Stimulated activated CD8-positive, alpha-beta memory T cell treated with anti-CD3 and anti-CD28 coated beads, Interleukin-4, amount 100 ng/mL, for 48 hours (primary cell): Measurements from ENCODE around the gene MNT.

Experiments
- DNase-seq: peaks from one replicate; pipeline ENCODE4 v3.0.0-alpha.2; 2020

MNT gene

GRCh38 chr17:2414446-2415064 is 13.7 kb upstream of the MNT start:
- DNase-seq = no peak

GRCh38 chr17:2412561-2413021 is 11.7 kb upstream of the MNT start:
- no peak for DNase-seq

DNA sequence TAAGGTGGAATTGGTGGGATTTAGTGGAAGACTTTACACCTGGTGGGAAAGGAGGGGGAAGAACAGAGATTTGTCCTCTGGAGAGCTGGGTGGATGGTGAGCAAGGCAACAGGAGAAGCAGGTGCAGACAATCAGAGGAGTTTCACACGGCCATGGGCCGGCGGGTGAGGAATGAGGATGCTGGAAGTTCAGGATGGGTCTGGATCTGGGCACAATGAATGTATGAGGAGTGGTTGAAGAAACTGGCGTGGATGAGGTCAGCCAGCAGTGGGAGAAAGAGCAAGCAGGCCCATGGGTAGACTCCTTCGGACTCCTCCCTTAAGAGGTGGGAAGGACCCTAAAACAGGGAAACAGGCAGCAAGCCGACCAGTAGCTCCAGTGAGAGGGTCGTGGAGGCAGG is 10.1 kb upstream of the MNT start:
- no peak for DNase-seq

DNA sequence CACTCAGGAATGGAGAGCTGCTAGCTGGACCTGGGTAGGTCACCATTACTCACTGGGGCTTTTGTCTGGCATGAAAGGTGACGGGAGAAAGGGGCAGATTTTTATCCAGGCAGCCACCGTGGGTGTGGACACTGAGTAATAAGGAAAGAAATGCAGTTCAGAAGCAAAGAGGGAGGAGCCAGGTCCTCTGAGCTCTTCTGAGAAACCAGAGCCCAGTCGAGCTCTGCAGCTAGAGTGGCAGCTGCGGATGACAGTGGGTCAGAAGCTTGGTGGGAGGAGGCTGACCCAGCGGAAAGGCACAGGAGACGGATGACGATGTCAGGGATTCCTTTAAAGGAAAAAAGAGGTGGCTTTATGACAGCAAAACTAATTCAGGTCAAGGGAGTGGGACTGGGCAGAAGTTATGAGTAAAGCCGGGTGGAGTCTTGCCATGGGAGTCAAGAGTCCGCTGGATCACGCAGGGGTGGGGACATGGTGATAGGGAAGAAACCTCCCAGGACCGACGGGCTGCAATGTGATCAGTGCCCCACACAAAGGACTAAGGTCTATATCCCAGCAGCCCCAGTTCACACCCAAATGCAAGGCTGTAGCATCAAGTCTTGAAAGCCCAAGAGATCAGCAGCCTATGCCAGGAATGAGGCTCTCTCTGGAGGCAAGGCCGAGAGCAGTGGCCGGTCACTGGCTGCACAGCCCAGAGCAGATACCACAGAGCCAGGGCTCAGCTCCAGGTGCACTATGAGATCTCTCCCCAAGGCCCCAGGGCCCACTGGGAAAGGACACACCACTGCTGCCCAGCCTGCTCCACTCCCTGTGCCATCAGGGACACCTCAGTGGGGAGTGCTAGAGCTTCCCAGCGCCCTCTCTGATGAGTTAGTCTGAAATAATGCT is 6.3 kb upstream of the MNT start:
- DNase-seq = no peak

DNA sequence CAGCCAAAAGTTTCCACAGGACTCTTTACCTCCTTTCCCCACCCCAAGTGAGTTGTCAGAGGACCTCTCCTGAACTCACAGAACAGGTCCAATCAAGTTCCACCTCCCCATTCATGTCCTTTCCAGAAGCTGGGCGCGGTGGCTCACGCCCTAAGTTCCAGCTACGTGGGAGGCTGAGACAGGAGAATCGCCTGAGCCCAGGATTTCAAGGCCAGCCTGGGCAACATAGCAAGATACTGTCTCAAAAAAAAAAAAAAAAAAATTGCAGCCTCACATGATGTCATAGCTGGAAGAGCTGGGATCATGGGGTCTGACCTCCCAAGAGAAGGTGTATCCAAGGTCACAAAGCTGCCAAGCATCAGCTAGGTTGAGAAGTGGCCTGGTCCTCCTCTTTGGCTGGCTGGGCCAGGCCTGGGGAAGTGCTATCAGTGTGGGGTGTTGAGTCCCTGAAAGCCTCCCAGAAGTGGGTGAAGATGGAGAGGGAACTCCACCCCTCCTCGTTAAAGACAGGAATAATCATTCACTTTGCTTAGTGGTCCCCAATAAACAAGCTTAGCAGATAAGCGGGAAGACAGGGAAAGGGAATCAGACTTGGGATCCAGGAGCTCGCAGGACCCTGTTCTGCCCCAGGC is 5.5 kb upstream of the MNT start:
- DNase-seq = no peak

- DNase-seq = no peak
Observed at GRCh38 chr17:2405247-2405926, 4.5 kb upstream of the MNT start.

GRCh38 chr17:2403044-2403443 is 2.2 kb upstream of the MNT start:
- no peak for DNase-seq

DNA sequence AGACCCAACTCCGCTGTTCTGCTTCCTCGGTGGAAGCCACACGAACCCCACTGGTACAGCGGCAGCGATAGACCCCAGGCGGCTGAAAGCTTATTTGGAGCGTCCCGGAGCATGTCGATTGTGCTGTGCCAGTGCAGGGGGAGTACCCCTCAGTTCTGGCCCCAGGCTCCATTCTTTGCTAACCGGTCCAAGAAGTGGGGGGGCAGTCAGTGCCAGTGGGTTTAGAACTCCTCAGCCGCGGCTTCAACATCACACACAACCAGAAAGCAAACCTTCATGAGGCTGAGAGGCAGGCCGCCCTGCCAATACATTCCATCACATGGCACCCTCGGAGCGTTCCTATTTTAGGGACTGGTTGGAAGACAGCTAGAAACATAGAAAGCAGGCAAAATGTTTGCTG is 1.7 kb upstream of the MNT start:
- DNase-seq = no peak

- DNase-seq = peak; percentile 99
Observed at GRCh38 chr17:2401426-2402221, 764 bp upstream of the MNT start.

DNA sequence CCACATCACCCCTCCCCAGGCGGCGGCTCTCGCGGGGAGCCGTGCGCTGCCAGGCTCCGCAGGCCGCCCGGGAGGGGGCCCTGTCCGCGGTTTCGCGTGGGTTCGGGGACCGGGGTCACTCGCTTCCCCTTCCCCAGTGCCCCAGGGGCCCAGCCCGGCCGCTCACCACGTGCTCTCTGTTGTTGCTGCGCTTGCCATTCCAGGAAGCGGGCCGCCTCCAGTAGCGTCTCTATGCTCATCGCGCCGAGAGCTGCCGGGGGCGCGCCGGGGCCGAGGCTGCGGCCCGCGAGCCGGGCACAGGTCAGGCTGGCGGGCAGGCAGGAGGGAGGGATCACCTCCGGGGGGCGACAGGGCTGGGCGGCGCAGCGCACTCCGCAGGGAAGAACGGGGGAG is 390 bp downstream of the MNT start:
- peak; percentile 75 for DNase-seq

- peak; percentile 94 for DNase-seq
Observed at GRCh38 chr17:2399572-2400473, 1.0 kb downstream of the MNT start.

DNA sequence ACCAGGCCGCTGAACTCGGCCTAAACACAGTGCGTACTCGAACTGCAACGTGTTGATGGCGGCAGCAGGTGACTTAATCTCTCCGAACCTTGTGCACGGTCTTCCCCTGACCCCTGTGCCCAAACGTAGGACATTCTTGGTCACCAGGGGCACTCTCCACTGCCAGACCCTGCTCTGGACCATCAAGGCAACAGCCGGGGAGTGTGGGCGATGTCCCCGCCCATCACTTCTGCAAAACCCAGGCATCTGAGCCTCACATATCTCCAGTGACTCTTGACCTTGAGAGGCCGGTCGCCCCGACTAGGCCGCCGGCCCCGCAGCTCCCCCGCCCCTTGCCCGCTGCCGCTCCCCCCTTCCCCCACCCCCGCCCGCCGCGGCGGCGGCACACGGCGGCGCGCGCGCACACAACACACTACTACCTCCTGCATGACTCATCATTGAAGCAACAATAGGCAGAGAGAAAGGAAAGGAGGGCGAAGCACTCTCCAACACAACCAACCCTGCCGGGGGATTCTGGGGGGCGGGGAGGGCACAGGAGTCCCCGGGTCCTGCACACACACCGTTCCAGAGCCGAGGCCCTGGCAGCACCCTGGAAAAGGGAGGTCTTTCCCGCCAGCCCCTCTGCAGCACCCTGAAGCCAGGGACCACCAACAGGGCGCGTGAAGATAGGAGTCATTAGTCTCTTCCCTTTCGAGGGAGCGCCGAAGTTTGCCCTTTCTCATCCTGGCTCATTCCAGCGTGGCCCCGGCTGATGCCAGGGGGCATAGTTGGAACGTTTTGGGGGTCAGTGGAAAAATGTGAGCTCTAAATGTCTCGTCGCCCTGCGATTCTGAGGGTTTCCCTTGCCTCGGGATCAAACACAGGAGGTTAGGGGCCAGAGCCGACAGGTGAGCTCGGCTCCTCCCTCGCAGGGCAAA is 1.9 kb downstream of the MNT start:
- peak; percentile 66 for DNase-seq

- no peak for DNase-seq
Observed at GRCh38 chr17:2398182-2398581, 2.7 kb downstream of the MNT start.

GRCh38 chr17:2397247-2398171 is 3.4 kb downstream of the MNT start:
- DNase-seq = no peak

- DNase-seq = peak; percentile 70
Observed at GRCh38 chr17:2396568-2397246, 4.2 kb downstream of the MNT start.

DNA sequence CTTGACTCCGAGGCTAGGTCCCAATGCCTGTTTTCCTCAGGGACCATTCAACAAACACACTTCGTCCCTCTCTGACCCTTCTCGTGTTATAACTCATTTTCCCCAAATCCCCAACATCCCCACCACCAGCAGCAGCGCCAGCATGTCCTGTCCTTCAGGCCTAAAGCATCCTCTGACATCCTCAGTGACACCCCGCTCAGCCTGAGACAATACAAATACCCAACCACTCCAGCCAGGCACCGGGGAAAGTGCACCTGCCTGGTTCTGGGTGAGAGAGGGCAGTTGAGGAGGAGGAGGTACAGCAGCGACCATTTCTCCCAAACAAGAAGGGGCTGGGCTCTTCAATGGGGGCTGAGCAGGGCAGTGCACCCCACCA is 4.7 kb downstream of the MNT start:
- DNase-seq = no peak

- no peak for DNase-seq
Observed at GRCh38 chr17:2395258-2396181, 5.3 kb downstream of the MNT start.
